ENCODE measurements around the gene TNXB. TPM values are rescaled to one million over a fixed set of nuclear protein-coding genes. Genes with fewer than 3 reads are reported as not detected.

The TNXB gene
- total RNA-seq, 1 experiment from 2014 or later, result 1.8 TPM

DNA sequence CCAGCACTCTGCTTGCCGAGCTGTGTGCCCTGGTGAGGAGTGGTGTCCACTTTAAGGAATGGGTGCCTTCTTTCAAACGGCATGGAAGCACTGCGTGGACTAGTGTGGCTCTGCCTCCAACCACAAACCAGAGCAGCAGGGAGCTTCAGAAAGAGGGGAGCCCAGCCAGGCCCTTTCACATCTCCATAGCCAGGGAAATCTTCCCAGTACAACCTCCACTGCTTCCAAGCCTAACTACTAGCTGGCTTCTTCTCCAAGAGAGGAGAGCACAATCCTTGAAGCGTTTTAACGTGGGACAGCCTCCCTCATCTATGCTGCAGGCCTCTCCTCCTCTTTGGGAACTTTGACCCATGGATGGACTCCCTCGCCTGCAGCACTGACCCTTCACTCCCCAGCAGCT lies 26.7 kb downstream of the TNXB start:
- in situ Hi-C loops (cut with HindIII; ENCODE audit: low pct_unique_long_range_greater_than_20kb, low sequenced_read_pairs) (no loop called here), intact Hi-C loops (cut with micrococcal nuclease; ENCODE audit: unreplicated experiment) (no loop called here)
- Histone ChIP-seq H3K9me3 (ENCODE audit: control insufficient read depth, insufficient read depth, low read depth, low read length) (no peaks in the 10 kb centered on the region), H3K36me3 (ENCODE audit: control insufficient read depth, insufficient read depth, low read length) (no peaks in the 10 kb centered on the region), H3K27me3 (ENCODE audit: control insufficient read depth, insufficient read depth, low read length) (no peaks in the 10 kb centered on the region), H3K27ac (ENCODE audit: low read length) (no peak overlapping the region), H3K4me1 (ENCODE audit: control insufficient read depth, insufficient read depth, low read length) (no peaks in the 10 kb centered on the region), H3K4me3 (ENCODE audit: low read depth in 2 of 2, low read length in 2 of 2) (no peak overlapping the region)
- TF ChIP-seq, protein P1, sequence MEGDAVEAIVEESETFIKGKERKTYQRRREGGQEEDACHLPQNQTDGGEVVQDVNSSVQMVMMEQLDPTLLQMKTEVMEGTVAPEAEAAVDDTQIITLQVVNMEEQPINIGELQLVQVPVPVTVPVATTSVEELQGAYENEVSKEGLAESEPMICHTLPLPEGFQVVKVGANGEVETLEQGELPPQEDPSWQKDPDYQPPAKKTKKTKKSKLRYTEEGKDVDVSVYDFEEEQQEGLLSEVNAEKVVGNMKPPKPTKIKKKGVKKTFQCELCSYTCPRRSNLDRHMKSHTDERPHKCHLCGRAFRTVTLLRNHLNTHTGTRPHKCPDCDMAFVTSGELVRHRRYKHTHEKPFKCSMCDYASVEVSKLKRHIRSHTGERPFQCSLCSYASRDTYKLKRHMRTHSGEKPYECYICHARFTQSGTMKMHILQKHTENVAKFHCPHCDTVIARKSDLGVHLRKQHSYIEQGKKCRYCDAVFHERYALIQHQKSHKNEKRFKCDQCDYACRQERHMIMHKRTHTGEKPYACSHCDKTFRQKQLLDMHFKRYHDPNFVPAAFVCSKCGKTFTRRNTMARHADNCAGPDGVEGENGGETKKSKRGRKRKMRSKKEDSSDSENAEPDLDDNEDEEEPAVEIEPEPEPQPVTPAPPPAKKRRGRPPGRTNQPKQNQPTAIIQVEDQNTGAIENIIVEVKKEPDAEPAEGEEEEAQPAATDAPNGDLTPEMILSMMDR (IDR thresholded peaks at IDR 0.05), result no peak
- TF ChIP-seq, protein P2, sequence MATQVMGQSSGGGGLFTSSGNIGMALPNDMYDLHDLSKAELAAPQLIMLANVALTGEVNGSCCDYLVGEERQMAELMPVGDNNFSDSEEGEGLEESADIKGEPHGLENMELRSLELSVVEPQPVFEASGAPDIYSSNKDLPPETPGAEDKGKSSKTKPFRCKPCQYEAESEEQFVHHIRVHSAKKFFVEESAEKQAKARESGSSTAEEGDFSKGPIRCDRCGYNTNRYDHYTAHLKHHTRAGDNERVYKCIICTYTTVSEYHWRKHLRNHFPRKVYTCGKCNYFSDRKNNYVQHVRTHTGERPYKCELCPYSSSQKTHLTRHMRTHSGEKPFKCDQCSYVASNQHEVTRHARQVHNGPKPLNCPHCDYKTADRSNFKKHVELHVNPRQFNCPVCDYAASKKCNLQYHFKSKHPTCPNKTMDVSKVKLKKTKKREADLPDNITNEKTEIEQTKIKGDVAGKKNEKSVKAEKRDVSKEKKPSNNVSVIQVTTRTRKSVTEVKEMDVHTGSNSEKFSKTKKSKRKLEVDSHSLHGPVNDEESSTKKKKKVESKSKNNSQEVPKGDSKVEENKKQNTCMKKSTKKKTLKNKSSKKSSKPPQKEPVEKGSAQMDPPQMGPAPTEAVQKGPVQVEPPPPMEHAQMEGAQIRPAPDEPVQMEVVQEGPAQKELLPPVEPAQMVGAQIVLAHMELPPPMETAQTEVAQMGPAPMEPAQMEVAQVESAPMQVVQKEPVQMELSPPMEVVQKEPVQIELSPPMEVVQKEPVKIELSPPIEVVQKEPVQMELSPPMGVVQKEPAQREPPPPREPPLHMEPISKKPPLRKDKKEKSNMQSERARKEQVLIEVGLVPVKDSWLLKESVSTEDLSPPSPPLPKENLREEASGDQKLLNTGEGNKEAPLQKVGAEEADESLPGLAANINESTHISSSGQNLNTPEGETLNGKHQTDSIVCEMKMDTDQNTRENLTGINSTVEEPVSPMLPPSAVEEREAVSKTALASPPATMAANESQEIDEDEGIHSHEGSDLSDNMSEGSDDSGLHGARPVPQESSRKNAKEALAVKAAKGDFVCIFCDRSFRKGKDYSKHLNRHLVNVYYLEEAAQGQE (IDR thresholded peaks at IDR 0.05; ENCODE audit: insufficient read depth in 1 of 2, low read depth in 2 of 2, low read length in 1 of 2), result no peak
- no peak for TF ChIP-seq TCF7L2 (IDR thresholded peaks at IDR 0.05; ENCODE audit: low read depth, low read length)
- TF ChIP-seq SIN3A (IDR thresholded peaks at IDR 0.05; ENCODE audit: borderline replicate concordance, insufficient read depth, low read depth, low read length), result no peak
- TF ChIP-seq POLR2AphosphoS5 (IDR thresholded peaks at IDR 0.05; ENCODE audit: low read depth, low read length), result no peak
- POLR2A ChIA-PET, result interaction anchor here (0.5 kb wide), 1 partner anchor 77 kb away, joined by 3 read pairs; no protein-coding TSS in a partner anchor
- DNase-seq (ENCODE audit: low read depth, low spot score) (no peak), ATAC-seq (no peak)
- CTCF ChIA-PET, result no interaction called here
- BruUV-seq (replicated peaks), result no TSS peak

DNA sequence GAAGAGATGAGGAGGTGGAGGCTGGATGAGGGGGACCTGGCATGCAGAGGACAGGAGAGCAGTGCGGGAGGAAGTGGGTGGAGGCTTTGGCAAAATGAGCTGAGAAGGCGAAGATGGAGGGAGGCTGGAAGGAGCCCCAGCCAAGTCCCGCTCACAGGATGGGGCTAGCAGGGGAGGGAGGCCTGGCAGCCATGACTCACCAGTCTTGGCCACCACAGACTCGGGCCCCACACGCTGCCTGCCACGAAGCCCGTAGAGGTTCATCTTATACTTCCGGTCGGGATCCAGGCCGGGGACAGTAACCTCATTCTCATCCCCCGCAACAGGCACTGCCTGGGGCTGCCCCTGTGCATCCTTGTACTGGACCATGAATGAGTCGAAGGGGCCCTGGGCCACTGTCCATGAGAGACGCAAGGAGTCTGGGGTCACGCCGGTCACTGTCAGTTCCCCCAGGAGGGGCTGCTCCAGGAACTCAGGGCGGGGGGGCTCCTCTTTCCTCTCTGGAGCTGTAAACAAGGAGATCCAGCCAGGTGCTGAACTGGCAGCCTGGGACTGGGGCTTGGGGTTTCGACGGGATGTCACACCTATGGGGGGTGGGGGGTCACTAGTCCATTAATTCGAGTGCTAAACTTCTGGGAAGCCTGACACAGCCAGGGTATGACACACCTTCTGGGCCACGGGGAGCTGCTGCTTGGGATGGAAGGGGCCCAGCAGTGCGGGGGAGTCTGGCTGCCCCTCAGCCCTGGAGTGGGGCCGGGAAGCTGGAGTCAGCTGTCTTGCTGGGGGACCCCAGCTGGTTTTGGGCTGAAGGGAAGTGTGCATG lies 27.8 kb downstream of the TNXB start:
- TF ChIP-seq, protein P2 (IDR thresholded peaks at IDR 0.05; ENCODE audit: insufficient read depth in 1 of 2, low read depth in 2 of 2, low read length in 1 of 2), result no peak
- TF ChIP-seq TCF7L2 (IDR thresholded peaks at IDR 0.05; ENCODE audit: low read depth, low read length) (no peak), SIN3A (IDR thresholded peaks at IDR 0.05; ENCODE audit: borderline replicate concordance, insufficient read depth, low read depth, low read length) (no peak), POLR2AphosphoS5 (IDR thresholded peaks at IDR 0.05; ENCODE audit: low read depth, low read length) (no peak)
- TF ChIP-seq, protein P1 (IDR thresholded peaks at IDR 0.05), result no peak
- BruUV-seq (replicated peaks), result no TSS peak
- in situ Hi-C loops (cut with HindIII; ENCODE audit: low pct_unique_long_range_greater_than_20kb, low sequenced_read_pairs) (no loop called here), intact Hi-C loops (cut with micrococcal nuclease; ENCODE audit: unreplicated experiment) (no loop called here)
- Histone ChIP-seq H3K4me1 (ENCODE audit: control insufficient read depth, insufficient read depth, low read length) (no peaks in the 10 kb centered on the region), H3K27me3 (ENCODE audit: control insufficient read depth, insufficient read depth, low read length) (no peaks in the 10 kb centered on the region), H3K4me3 (ENCODE audit: low read depth in 2 of 2, low read length in 2 of 2) (no peak overlapping the region), H3K27ac (ENCODE audit: low read length) (no peak overlapping the region), H3K9me3 (ENCODE audit: control insufficient read depth, insufficient read depth, low read depth, low read length) (no peaks in the 10 kb centered on the region), H3K36me3 (ENCODE audit: control insufficient read depth, insufficient read depth, low read length) (no peaks in the 10 kb centered on the region)
- DNase-seq (ENCODE audit: low read depth, low spot score) (no peak), ATAC-seq (peak; percentile 46; the same call in 1 of the 2 replicates)
- CTCF ChIA-PET, result no interaction called here
- POLR2A ChIA-PET, result interaction anchor here (0.6 kb wide), 1 partner anchor 48 kb away, joined by 8 read pairs; the partner anchor contains the start of gene FKBPL
